ENCODE results near the gene FAM237B.

DNA sequence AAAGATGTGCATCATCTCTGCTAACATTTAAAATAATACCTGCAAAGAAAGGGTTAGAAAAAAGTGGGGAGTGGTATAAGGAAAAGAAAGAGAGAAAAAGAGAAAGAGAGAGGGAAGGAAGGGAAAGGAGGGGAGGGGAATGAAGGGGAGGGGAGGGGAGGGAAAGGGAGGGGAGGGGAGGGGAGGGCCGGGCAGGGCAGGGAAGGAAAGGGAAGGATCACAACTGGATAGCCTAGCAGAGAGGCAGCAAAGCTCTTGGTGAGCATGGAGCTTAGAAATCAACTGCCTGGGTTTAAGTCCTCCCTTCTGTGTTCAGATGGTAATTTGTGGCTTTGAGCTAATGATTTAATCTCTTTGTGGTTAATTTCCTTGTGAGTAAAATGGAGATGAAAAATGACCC is 5.4 kb upstream of the FAM237B start:
- TF ChIP-seq CTCF (conservative IDR thresholded peaks at IDR 0.05; ENCODE audit: low read length) (no peak), EZH2phosphoT487 (IDR thresholded peaks at IDR 0.05; ENCODE audit: borderline replicate concordance, low read depth, low read length) (no peak)

All from OCI-LY7 (cell line).